ENCODE measurements around the gene FAM171A2.
A peak's percentile ranks its signal among the peaks of the same experiment; 100 is the strongest.
"Not testable (repeated sequence)": the region's sequence is repeated elsewhere in the genome, so short reads cannot be mapped to it uniquely, and the experiment has no call there.

The FAM171A2 gene

GRCh38 chr17:44333371-44333770 lies 30.3 kb downstream of the FAM171A2 start:
- no peak overlapping the region for H3K4me2 ChIP-seq (ENCODE audit: low read depth, low read length)
- H4K20me1 ChIP-seq (ENCODE audit: insufficient read depth, low read length): no peaks in the 10 kb centered on the region
- H3K27me3 ChIP-seq (replicated peaks; ENCODE audit: insufficient read depth, low read length): no peaks in the 10 kb centered on the region
- H3K27ac ChIP-seq (ENCODE audit: low read length): no peak overlapping the region
- DNase-seq: no peak
- TF ChIP-seq CTCF (IDR thresholded peaks at IDR 0.05; ENCODE audit: low read length) (no peak), EZH2phosphoT487 (IDR thresholded peaks at IDR 0.05; ENCODE audit: low read length) (no peak), EZH2 (optimal IDR thresholded peaks at IDR 0.05; ENCODE audit: low read depth, low read length) (no peak)
- H3K4me1 ChIP-seq (ENCODE audit: low read length): peaks cover 4% of the 10 kb centered on the region; the same call in 1 of the 2 replicates
- no peaks in the 10 kb centered on the region for H3K9me3 ChIP-seq (replicated peaks; ENCODE audit: insufficient read depth, low read length)
- H3K79me2 ChIP-seq (ENCODE audit: low read length): no peaks in the 10 kb centered on the region
- no peak overlapping the region for H3K4me3 ChIP-seq (ENCODE audit: low read length)
- H3K9ac ChIP-seq (ENCODE audit: low read length): no peak overlapping the region
- no peaks in the 10 kb centered on the region for H3K36me3 ChIP-seq (replicated peaks; ENCODE audit: insufficient read depth, low read length)
- no peaks in the 10 kb centered on the region for H3K9me2 ChIP-seq (replicated peaks; ENCODE audit: insufficient read depth, low read length)
- no peak overlapping the region for H2AFZ ChIP-seq (ENCODE audit: low read length)
- peaks cover 3% of the 10 kb centered on the region; the same call in 1 of the 2 replicates for H3F3A ChIP-seq (ENCODE audit: insufficient read depth, low read length)

GRCh38 chr17:44331249-44331760 lies 32.3 kb downstream of the FAM171A2 start:
- peak overlapping the region; percentile 14; the same call in 1 of the 2 replicates for H3K4me2 ChIP-seq (ENCODE audit: low read depth, low read length)
- peak; percentile 90 for DNase-seq
- peaks cover 4% of the 10 kb centered on the region; the same call in 1 of the 2 replicates for H3K4me1 ChIP-seq (ENCODE audit: low read length)

GRCh38 chr17:44330263-44330662 lies 33.4 kb downstream of the FAM171A2 start:
- H3K4me2 ChIP-seq (ENCODE audit: low read depth, low read length); H3K27ac ChIP-seq (ENCODE audit: low read length); H3K9ac ChIP-seq (ENCODE audit: low read length); H4K20me1 ChIP-seq (ENCODE audit: insufficient read depth, low read length); H3K9me3 ChIP-seq (replicated peaks; ENCODE audit: insufficient read depth, low read length); H3K4me1 ChIP-seq (ENCODE audit: low read length); H2AFZ ChIP-seq (ENCODE audit: low read length); H3K4me3 ChIP-seq (ENCODE audit: low read length); H3K27me3 ChIP-seq (replicated peaks; ENCODE audit: insufficient read depth, low read length); H3K79me2 ChIP-seq (ENCODE audit: low read length); H3K9me2 ChIP-seq (replicated peaks; ENCODE audit: insufficient read depth, low read length); H3K36me3 ChIP-seq (replicated peaks; ENCODE audit: insufficient read depth, low read length); DNase-seq: not testable (repeated sequence)
- peaks cover 16% of the 10 kb centered on the region for H3F3A ChIP-seq (ENCODE audit: insufficient read depth, low read length)

More at GRCh38 chr17:44331249-44331760, 32.3 kb downstream of the FAM171A2 start:
- no peaks in the 10 kb centered on the region for H3K36me3 ChIP-seq (replicated peaks; ENCODE audit: insufficient read depth, low read length)
- no peaks in the 10 kb centered on the region for H3K27me3 ChIP-seq (replicated peaks; ENCODE audit: insufficient read depth, low read length)
- no peaks in the 10 kb centered on the region for H3K79me2 ChIP-seq (ENCODE audit: low read length)
- H2AFZ ChIP-seq (ENCODE audit: low read length): peak overlapping the region; percentile 88
- H3K9me2 ChIP-seq (replicated peaks; ENCODE audit: insufficient read depth, low read length): no peaks in the 10 kb centered on the region
- TF ChIP-seq CTCF (IDR thresholded peaks at IDR 0.05; ENCODE audit: low read length) (peak; percentile 87), EZH2 (optimal IDR thresholded peaks at IDR 0.05; ENCODE audit: low read depth, low read length) (no peak)
- no peak overlapping the region for H3K4me3 ChIP-seq (ENCODE audit: low read length)
- peaks cover 6% of the 10 kb centered on the region; the same call in 1 of the 2 replicates for H3F3A ChIP-seq (ENCODE audit: insufficient read depth, low read length)
- H3K27ac ChIP-seq (ENCODE audit: low read length): no peak overlapping the region
- H4K20me1 ChIP-seq (ENCODE audit: insufficient read depth, low read length): no peaks in the 10 kb centered on the region
- no peak overlapping the region for H3K9ac ChIP-seq (ENCODE audit: low read length)
- H3K9me3 ChIP-seq (replicated peaks; ENCODE audit: insufficient read depth, low read length): no peaks in the 10 kb centered on the region

GRCh38 chr17:44329516-44329915 lies 34.1 kb downstream of the FAM171A2 start:
- H3K4me3 ChIP-seq (ENCODE audit: low read length); H3K27ac ChIP-seq (ENCODE audit: low read length); H3K9ac ChIP-seq (ENCODE audit: low read length); H3K36me3 ChIP-seq (replicated peaks; ENCODE audit: insufficient read depth, low read length); H3K27me3 ChIP-seq (replicated peaks; ENCODE audit: insufficient read depth, low read length); H2AFZ ChIP-seq (ENCODE audit: low read length); H3K4me1 ChIP-seq (ENCODE audit: low read length); H3K9me2 ChIP-seq (replicated peaks; ENCODE audit: insufficient read depth, low read length); DNase-seq; H3K9me3 ChIP-seq (replicated peaks; ENCODE audit: insufficient read depth, low read length); H3K79me2 ChIP-seq (ENCODE audit: low read length); H4K20me1 ChIP-seq (ENCODE audit: insufficient read depth, low read length); H3K4me2 ChIP-seq (ENCODE audit: low read depth, low read length): not testable (repeated sequence)
- H3F3A ChIP-seq (ENCODE audit: insufficient read depth, low read length): peaks cover 21% of the 10 kb centered on the region
